Ovary (tissue), 3 donors: ENCODE results near the gene SLC16A9.

Source experiments
- CTCF ChIP-seq, 3 donors: fragments of 450-650 bp in 2 of 3; fragments of 200-600 bp in 1 of 3; IDR thresholded peaks; one replicate each; pipeline versions ENCODE4 v1.5.1 to v1.8.0; 2016 to 2022; ENCODE audit warnings: antibody characterized with exemption in 3 of 3, mild to moderate bottlenecking in 1 of 3
- EP300 ChIP-seq: sonication (generic); formaldehyde crosslinking; IDR thresholded peaks from one replicate; pipeline ENCODE4 v1.6.1; 2017; ENCODE audit warnings: antibody characterized with exemption
- POLR2A ChIP-seq: fragments of 450-650 bp; IDR thresholded peaks from one replicate; pipeline ENCODE4 v1.6.1; 2017; ENCODE audit warnings: antibody characterized with exemption, mild to moderate bottlenecking, moderate library complexity
- donor health status: DM: no; HTN: no; CAD: no.

DNA sequence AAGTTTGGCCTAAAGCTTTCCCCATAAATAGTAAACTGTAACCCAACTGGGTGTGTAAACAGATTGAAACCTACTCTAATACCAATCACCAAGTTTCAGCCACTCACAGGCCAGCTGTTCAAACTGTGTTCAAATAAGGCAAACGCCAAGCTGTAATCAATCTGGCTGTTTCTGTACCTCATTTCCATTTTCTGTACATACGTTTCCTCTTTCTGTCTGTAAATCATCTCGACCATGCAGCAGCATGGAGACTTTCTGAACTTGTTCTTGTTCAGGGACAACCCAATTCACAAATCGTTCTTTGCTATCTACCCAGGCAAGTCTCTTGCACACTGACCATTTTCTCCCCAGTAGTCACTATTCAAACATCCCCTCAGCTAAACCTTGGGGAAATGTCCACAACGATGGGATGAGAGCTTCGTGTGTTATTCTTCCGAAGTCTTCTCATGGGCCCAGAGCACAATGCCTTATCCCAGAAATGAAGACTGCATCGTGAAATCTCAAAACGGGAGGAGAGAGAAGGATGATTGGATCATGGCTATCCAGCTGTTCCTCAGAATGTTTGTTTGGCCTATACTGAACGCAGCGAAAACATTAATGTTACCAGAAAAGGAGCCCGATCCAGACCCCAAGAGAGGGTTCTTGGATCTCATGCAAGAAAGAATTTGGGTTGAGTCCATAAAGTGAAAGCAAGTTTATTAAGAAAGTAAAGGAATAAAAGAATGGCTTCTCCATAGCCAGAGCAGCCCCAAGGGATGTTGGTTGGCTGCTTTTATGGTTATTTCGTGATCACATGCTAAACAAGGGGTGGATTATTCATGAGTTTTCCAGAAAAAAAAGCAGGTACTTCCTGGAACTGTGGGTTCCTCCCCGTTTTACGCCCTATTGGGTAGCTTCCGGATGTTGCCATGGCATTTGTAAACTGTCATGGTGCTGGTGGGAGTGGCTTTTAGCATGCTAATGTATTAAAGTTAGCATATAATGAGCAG lies 86.2 kb downstream of the SLC16A9 start:
- TF ChIP-seq CTCF (IDR thresholded peaks at IDR 0.05) (no peak), POLR2A (no peak), EP300 (no peak)
